GM21515 (cell line): ENCODE results near the gene DMD.
"Not testable (repeated sequence)": the region's sequence is repeated elsewhere in the genome, so short reads cannot be mapped to it uniquely, and the experiment has no call there.

Experiments
- ATAC-seq: cut with Tn5 transposase; IDR thresholded peaks from one replicate; pipeline ENCODE4 v1.9.1; 2021; ENCODE audit not compliant: unreplicated experiment

Gene DMD

GRCh38 chrX:33156152-33156726 is 55.1 kb downstream of the DMD start:
- ATAC-seq, result no peak

- no peak for ATAC-seq
Measured at GRCh38 chrX:33149580-33149979, 61.8 kb downstream of the DMD start.

DNA sequence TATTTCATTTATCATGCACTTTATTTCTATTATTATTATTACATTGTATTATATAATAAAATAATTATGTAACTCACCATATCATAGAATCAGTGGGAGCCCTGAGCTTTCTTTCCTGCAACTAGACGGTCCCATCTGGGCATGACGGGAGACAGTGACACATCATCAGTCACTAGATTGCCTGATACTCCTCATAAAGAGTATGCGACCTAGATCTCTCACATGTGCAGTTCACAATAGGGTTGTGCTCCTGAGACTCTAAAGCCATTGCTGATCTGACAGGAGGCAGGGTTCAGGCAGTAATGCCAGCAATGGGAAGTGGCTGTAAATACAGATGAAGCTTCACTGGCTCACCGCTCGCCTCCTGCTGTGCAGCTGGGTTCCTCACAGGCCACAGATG is 62.3 kb downstream of the DMD start:
- ATAC-seq, result no peak

DNA sequence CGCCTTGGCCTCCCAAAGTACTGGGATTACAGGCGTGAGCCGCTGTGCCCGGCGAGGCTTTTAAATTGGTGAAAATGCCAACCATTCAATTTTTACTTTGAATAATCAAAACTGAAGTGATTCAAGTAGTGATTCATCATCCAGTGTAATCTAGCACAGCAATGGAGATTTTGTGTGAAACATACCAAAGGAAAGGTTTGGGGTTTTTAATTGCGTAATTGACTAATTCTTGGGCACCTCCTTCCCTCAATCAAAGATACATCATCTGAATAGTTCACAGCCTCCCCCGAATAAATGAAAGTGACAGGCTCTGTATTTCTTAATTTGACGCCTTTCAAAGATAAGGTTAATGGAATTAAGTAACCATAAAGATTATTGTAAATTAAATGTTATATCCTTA is 69.0 kb downstream of the DMD start:
- ATAC-seq, result no peak

- ATAC-seq, result no peak
Measured at GRCh38 chrX:33138677-33139249, 72.6 kb downstream of the DMD start.

GRCh38 chrX:33134164-33134563 is 77.2 kb downstream of the DMD start:
- ATAC-seq, result no peak

- no peak for ATAC-seq
Measured at GRCh38 chrX:33133320-33133719, 78.0 kb downstream of the DMD start.

- ATAC-seq, result no peak
Measured at GRCh38 chrX:33132569-33132968, 78.8 kb downstream of the DMD start.

- no peak for ATAC-seq
Measured at GRCh38 chrX:33129607-33130006, 81.7 kb downstream of the DMD start.

DNA sequence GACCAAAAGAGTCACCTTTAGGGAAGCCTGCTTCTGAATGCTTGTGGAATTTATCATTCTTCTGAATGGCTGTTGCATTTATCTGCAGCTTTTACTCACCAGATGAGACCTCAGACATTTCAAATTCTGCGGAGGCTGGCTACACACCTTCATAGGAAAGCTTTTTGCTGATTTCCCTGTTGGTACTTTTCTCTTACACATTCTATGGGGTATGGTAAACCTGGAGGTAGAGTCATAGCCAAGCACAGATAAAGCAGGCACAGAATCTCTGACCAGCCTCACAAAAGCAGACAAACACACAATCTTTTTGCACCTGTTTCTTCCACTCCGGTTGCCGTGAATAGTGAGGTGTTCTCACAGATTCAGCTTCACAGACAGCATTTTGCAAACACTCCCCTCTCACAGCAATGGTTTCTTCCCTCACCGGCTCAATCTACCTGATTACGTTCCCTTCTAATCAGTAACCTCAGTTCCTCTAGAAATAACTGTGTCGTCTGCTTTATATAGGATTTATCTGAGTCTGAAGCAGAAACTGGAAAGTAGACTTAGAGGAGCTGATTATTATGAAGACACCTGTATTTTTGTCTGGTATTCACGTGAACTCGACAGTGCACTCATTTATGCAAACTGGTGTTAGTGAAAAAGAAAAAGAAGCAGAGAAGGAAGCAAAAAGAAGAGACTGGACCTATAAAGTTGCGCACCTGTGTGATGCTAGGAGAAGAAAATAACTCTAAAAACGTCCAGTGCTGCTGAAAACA is 83.1 kb downstream of the DMD start:
- ATAC-seq, result no peak

- ATAC-seq, result no peak
Measured at GRCh38 chrX:33126469-33126868, 84.9 kb downstream of the DMD start.

GRCh38 chrX:33109858-33110257 is 101.5 kb downstream of the DMD start:
- ATAC-seq, result no peak

GRCh38 chrX:33106737-33107136 is 104.6 kb downstream of the DMD start:
- ATAC-seq, result no peak

GRCh38 chrX:33095079-33095478 is 116.3 kb downstream of the DMD start:
- ATAC-seq, result no peak

DNA sequence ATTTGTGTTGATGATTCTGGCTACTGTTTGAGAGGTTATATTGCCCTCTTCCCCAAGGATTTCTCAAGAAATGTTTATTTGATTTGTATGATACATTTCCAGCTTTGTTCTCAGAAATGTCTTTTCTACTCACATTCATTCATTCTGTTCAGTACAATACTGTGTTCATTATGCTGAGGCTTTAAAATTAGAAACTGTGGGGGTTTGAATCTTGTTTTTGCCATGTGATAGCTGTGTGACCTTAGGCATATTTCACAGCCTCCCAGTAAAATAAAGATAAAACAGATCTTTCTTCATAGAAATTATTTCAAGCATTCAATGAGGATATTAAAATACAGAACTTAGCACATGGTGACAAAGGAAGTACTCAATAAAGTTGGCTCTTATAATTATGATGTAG is 123.9 kb downstream of the DMD start:
- ATAC-seq, result no peak

DNA sequence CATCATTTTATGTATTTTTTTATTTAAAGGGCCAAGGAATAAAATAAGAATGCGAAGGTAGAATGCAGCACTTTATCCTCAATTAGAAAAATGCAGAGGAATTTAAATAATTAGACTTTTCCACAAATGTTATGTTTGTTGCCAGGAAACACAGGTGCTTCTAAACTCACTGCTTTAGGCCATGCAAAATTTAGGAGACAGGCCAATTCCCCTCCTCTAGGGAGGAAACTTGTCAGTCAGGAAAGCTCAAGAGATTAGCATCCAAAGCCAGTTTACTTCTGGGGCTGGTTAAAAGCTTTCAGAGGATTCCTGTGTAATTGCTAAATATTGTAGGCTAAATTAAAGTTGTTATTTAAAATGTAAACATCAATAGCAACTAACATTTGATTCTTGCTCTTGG is 124.5 kb downstream of the DMD start:
- no peak for ATAC-seq

DNA sequence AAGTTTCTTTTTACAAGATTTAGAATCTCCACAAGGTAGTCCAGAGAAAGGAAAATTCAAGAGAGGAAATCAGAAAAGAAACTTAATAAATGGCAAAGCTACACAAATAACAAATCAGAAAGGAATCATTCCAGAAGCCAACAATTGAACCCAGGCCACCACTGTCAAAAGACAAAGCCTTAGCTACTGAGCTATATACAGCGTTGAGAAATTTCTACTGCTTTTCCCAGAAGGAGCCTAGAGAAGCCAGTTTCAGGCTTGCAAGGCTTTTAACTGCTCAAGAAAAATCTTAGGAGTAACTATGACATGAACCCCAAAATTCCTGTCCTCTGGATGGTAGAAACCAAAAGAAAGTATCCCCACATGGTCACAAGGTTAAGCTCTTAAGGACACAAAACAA is 129.0 kb downstream of the DMD start:
- no peak for ATAC-seq

DNA sequence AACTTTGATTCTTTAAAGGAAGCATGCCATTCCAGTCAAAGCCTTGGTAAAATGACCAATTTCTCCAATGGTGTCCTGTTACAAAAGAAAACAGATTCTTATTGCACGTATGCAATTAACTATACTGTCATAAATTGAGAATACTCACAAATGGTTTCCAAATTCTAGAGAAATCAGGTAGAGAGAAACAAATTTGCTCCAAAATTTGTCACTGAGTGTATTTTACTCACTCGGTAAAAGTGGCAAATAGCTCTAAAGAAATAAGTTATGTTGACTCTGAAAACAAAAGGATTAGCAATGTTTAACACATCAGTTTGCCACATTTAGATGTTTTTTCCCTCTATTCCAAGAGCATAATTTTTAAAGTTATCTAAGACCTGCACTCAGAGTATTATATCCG is 133.1 kb downstream of the DMD start:
- ATAC-seq, result no peak

GRCh38 chrX:33073660-33074059 is 137.7 kb downstream of the DMD start:
- ATAC-seq, result not testable (repeated sequence)

DNA sequence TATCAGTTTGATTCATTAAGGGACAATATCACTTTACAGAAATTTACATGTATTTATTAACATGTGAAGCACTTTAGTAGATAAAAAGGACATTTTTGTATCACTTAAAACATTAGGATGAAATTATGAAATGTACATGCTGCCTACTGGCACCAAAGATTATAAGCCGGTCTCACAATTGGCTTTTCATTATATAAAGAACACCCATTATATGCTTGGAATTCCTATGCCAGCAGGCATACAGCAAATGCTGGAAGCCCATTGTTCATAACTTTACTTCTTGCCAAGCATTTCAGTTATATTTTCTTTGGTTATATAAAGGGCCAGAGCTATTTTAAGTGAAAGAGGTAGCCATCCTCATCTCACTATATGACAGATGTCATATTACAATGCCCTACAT is 145.9 kb downstream of the DMD start:
- ATAC-seq, result no peak

- ATAC-seq, result no peak
Measured at GRCh38 chrX:33062041-33062440, 149.3 kb downstream of the DMD start.

DNA sequence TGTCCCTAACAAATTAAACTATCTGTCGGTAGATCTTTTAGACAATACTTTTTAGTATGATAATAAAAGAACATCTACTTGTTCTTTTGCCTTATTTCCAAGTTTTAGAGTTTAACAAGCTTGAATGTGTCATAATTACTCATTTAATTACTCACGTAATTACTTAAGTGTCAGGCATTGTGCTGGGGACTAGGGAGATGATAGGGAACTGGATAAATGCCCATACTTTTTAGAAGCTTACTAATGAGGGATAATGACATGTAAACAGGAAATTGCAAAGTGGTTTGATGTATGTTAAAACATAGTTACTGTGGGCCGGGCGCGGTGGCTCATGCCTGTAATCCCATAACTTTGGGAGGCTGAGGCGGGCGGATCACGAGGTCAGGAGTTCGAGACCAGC is 158.3 kb downstream of the DMD start:
- no peak for ATAC-seq

DNA sequence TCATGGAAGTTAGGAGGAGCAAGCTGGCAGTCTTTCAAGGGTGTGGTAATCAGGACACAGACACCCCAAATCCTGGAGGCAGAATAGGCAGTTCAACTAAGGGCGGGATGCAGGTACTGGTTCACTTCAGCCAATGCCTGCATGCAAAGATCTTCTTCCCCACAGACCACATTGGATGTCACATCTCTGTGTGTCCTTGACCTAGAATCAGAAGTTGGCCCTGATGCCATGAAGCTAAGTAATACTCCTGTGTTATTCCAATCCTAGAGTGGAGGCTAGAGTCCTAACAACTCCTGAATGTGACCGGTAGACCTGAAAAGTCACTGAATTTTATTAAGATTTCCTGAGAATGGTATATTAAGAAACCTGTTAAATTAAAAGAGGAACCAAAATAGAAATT is 165.5 kb downstream of the DMD start:
- ATAC-seq, result no peak
